ENCODE data around the gene CAPN9.

CAPN9 gene

GRCh38 chr1:230808281-230808872, 61.2 kb downstream of the CAPN9 start:
- Histone ChIP-seq H3K36me3 (no peaks in the 10 kb centered on the region), H3K4me1 (peaks cover 0 to 22% (median 10%) of the 10 kb centered on the region in 4 donors), H3K4me3 (no peak overlapping the region), H3K27me3 (no peaks in the 10 kb centered on the region), H3K27ac (peak overlapping the region; percentile 61 to 73), H3K9me3 (peaks cover 0 to 9% (median 0%) of the 10 kb centered on the region in 3 donors)
- no peak for DNase-seq
- TF ChIP-seq CTCF (IDR thresholded peaks at IDR 0.05): no peak
- intact Hi-C loops (cut with DNase I; ENCODE audit: low total_unique reads): no loop called here

- Histone ChIP-seq H3K4me1 (peaks cover 0 to 22% (median 10%) of the 10 kb centered on the region in 4 donors), H3K4me3 (no peak overlapping the region), H3K27ac (no peak overlapping the region), H3K27me3 (no peaks in the 10 kb centered on the region), H3K9me3 (peaks cover 0 to 9% (median 0%) of the 10 kb centered on the region in 3 donors), H3K36me3 (no peaks in the 10 kb centered on the region)
- no peak for TF ChIP-seq CTCF (IDR thresholded peaks at IDR 0.05)
- no peak for DNase-seq
- intact Hi-C loops (cut with DNase I; ENCODE audit: low total_unique reads): no loop called here
These were observed 62.2 kb downstream of the CAPN9 start for GRCh38 chr1:230809256-230809990.

- Histone ChIP-seq H3K4me1 (peaks cover 0 to 15% (median 7%) of the 10 kb centered on the region in 4 donors), H3K9me3 (peaks cover 0 to 9% (median 0%) of the 10 kb centered on the region in 3 donors), H3K4me3 (no peak overlapping the region), H3K27ac (no peak overlapping the region), H3K36me3 (no peaks in the 10 kb centered on the region), H3K27me3 (no peaks in the 10 kb centered on the region)
- intact Hi-C loops (cut with DNase I; ENCODE audit: low total_unique reads): no loop called here
- no peak for TF ChIP-seq CTCF (IDR thresholded peaks at IDR 0.05)
- DNase-seq: no peak
These were observed 65.4 kb downstream of the CAPN9 start for GRCh38 chr1:230812568-230812967.

GRCh38 chr1:230814949-230815692, 67.9 kb downstream of the CAPN9 start:
- Histone ChIP-seq H3K9me3 (peaks cover 0 to 9% (median 0%) of the 10 kb centered on the region in 3 donors), H3K27me3 (no peaks in the 10 kb centered on the region), H3K4me1 (no peaks in the 10 kb centered on the region), H3K36me3 (no peaks in the 10 kb centered on the region), H3K4me3 (no peak overlapping the region), H3K27ac (no peak overlapping the region)
- TF ChIP-seq CTCF (IDR thresholded peaks at IDR 0.05): no peak
- intact Hi-C loops (cut with DNase I; ENCODE audit: low total_unique reads): no loop called here
- no peak for DNase-seq

- Histone ChIP-seq H3K27me3 (no peaks in the 10 kb centered on the region), H3K4me1 (no peaks in the 10 kb centered on the region), H3K4me3 (no peak overlapping the region), H3K36me3 (no peaks in the 10 kb centered on the region), H3K27ac (no peak overlapping the region), H3K9me3 (peaks cover 0 to 9% (median 0%) of the 10 kb centered on the region in 3 donors)
- intact Hi-C loops (cut with DNase I; ENCODE audit: low total_unique reads): no loop called here
- no peak for TF ChIP-seq CTCF (IDR thresholded peaks at IDR 0.05)
- no peak for DNase-seq
These were observed 68.8 kb downstream of the CAPN9 start for GRCh38 chr1:230816018-230816417.

Data from tibial artery (tissue), 4 donors.